Activated T-helper 9 cell treated with anti-CD3 and anti-CD28 coated beads, Interleukin-2, amount 50 U/mL, for 16 hours (primary cell): ENCODE measurements around the gene SEMA3D.

Source experiments
- DNase-seq: peaks from one replicate; pipeline ENCODE4 v3.0.0-alpha.2; 2020; ENCODE audit warnings: low read depth

The SEMA3D gene

DNA sequence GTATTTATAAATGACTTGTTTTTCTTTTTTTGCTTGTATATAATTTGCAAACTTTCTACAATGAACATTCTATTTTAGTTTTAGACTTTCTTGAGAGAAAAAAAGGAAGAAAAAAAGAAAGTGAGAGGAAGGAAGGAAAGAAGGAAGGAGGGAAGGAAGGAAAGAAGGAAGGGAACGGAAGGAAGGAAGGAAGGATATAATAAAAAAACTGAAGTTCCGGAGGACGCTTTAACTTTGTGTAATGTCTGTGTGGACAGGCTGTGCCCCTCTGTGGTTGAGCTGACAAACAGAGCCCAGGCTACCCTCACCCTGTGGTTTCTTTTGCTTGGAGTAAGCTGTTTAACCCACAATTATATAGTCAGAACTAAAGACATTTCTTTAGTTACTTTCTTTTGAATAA, 108.7 kb downstream of the SEMA3D start:
- no peak for DNase-seq

GRCh38 chr7:85075864-85076263, 111.0 kb downstream of the SEMA3D start:
- DNase-seq, result no peak

GRCh38 chr7:85074992-85075391, 111.9 kb downstream of the SEMA3D start:
- DNase-seq, result no peak

DNA sequence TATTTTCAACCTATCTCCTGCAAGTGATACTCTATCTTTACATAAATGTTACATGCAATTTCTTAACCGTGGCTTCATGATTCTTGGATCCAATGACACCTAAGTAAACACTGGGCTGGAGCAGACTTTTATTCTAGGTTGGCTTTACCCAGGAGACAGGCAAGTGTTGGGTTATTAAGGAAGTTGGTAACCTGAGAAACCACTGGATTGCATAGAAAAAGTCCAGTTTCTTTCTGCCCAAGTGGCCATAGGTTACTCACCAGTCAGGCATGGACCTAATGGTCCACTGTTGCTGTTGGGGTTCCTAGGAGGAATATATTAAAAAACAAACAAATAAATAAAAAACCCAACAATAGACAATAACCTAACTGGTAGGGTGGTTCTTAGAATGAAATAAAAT, 112.8 kb downstream of the SEMA3D start:
- DNase-seq, result no peak

- no peak for DNase-seq
Observed at GRCh38 chr7:85070967-85071628, 115.8 kb downstream of the SEMA3D start.

DNA sequence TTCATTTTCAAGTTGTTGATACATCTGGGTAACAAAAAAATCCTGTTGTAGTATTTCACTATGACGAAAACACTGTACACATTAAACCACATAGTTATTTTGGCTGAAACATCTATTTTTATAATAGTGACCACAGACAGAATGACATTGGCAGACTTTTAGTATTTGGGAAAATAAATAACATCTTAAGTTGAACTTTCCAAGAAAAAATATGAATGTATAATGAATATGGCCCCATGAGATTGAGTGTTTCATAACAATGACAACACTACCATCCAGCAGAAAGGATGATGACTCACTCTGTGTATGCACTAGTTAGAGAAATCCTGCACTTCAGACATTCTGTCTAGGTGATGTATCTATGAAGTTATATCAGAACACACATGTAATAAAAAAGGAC, 118.1 kb downstream of the SEMA3D start:
- no peak for DNase-seq

DNA sequence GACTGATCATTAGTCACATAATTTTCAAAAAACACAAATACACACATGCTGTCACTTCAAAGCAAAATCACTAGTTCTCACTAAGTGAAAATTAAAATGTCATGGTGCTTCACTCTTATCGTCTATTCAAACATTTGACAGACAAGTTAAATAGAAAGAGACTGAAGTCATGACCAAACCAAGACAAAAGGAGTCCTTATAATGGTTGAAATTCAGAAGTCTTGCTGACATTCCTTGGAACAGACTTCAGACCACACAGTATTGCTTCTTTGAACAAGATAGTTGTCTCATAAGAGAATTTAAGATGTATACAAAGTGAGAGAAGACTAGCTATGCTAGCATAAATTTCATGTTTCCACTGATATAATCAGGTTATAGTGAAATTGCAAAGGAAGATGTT, 119.5 kb downstream of the SEMA3D start:
- DNase-seq, result no peak

GRCh38 chr7:85065888-85066485, 120.9 kb downstream of the SEMA3D start:
- no peak for DNase-seq

DNA sequence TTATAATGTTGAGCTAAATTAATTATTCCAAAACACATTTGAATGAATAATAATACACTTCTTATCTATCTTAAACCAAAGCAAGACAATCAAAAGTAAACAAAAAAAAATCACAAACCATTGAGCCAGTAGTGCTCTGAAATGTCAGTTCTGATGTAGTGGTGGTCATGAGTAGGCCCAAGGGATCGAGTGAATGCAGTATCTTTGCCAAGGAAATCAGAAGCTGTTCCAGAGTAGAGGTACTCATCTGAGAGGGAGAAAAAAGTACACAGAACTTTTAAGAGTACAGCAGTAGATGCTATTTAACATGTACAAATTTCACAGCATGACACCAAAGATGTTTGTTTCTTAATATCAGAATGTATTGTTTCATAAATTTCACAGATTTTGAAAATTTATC, 121.5 kb downstream of the SEMA3D start:
- DNase-seq, result no peak

GRCh38 chr7:85062651-85063050, 124.2 kb downstream of the SEMA3D start:
- no peak for DNase-seq

DNA sequence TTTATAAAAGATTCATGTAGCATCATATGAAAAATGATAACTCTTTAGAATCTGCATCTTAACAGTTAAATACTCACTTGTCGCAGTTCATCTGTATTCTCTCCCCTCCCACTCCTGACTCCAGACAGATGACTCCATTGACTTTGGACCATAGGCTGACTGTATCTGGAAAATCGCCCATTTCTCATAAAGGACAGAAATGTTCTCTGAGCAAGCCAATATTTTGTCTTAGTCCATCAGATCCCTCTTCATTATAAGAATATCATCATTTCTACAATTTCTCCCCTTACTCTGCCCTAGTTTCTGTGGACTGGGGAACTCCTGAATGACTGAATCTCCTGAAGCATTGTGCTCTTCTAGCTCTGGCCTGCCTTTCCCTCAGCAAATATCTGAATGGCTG, 125.4 kb downstream of the SEMA3D start:
- no peak for DNase-seq

GRCh38 chr7:85060696-85061095, 126.2 kb downstream of the SEMA3D start:
- DNase-seq, result no peak

- no peak for DNase-seq
Observed at GRCh38 chr7:85055906-85056305, 130.9 kb downstream of the SEMA3D start.

GRCh38 chr7:85055196-85055595, 131.7 kb downstream of the SEMA3D start:
- DNase-seq, result no peak

DNA sequence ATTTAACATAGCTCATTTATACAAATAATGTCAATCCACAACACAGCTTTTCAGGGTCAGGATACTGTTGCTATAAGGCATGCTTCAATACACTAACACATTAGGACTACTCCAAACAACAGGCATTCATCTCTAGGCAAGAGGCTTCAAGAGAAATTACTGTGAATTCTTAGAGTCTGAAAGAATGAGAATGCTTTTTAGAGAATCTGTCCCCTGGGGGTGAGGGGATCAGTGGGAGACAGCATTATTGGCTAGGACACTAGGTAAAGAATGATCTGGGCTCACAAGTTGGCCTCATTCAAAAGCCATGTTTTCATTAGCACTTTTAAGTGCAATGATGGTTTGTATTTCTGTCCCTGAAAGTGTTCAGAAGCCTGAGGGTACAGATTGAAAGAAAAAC, 132.6 kb downstream of the SEMA3D start:
- DNase-seq, result no peak

DNA sequence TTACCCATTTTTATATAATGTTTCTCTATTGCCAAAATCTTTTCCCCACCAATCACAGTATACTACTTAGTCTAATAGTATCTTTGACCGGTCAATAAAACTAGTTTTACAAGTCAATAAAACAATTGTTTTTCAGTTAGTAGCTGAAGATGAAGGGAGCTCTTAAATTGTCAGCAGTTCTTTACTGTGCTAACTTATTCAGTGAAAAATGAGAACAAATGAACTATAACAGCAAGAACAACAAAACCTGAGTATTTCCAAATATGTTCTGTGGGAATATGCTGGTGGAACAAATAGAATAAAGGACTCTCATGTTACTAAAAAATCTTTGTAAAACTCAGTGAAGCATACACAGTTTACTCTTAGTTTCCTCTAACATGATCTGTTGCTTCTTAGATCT, 134.0 kb downstream of the SEMA3D start:
- DNase-seq, result no peak

DNA sequence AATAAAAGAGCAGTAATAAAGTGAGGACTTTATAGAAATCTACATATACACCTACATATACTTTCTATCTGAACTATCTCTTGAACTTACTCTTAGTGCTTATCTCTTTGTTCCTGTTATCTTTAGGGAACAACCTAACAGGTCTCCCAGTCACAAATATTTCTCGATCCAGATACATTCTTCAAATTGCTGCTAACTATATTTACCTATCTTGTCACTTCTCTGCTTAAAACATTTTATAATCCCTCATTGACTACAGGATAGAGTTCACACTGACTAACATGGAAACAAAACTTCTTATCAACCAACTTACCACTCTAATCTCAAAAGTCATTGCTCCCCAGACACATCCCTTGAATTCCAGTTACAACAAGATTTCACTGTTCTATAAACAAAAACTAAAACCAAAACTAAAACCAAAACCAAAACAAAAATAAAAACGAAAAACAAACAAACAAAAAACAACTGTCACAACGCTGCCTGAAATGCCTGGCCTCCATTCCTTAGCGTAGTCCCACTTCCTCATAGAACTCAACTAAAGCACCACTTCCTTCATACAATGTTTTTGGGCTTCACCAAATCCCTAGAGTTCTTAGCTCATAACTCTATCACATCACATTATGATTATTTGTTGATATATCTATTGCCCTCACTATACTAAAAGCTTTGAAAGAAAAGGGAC, 134.7 kb downstream of the SEMA3D start:
- DNase-seq, result no peak

DNA sequence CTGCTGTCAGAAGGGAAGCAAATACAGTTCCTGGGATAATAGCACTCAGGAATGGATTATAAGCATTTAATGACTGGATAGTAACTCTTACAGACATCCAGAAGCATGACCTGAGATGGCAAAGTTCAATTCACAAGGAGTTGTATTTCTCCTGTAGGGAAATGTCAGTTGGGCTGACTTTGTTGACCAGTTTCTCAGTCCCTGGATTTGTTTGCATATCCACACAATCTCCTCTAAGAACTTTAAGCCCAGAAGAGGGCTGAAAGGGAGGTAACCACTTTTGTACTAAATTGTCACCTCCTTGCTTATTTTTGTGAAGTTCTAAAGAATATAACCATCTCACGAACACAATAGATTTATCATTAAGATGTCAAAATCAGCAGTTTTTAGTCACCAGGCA, 140.3 kb downstream of the SEMA3D start:
- DNase-seq, result no peak

DNA sequence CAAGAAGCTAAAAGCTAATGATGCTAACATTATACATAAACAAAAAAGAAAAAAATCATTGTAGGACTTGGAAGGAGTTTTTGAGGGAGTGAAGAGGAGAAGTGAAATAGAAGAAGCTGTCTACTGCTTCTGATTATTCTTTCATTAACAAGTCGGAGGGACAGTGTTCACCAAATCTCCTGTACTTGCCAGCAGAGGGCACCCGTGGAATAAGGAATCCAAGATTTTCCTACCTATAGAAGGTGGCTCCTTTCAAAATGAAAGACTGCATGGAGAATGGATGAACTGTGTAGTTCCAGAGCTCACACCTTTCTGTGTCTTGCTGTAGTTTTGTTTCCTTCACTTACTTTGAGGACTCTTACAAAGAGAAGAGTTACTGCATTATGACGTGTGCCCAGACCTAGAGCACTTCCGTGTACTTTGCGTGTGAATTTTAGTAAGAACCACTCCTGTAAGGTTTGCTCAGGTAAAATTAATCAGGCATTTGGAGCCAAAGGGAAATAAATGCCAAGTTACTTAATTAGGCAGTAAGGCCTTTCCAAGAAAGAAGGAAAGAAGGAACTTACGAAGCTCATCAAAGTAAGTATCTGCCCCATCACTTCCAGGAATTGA, 145.1 kb downstream of the SEMA3D start:
- DNase-seq, result no peak

DNA sequence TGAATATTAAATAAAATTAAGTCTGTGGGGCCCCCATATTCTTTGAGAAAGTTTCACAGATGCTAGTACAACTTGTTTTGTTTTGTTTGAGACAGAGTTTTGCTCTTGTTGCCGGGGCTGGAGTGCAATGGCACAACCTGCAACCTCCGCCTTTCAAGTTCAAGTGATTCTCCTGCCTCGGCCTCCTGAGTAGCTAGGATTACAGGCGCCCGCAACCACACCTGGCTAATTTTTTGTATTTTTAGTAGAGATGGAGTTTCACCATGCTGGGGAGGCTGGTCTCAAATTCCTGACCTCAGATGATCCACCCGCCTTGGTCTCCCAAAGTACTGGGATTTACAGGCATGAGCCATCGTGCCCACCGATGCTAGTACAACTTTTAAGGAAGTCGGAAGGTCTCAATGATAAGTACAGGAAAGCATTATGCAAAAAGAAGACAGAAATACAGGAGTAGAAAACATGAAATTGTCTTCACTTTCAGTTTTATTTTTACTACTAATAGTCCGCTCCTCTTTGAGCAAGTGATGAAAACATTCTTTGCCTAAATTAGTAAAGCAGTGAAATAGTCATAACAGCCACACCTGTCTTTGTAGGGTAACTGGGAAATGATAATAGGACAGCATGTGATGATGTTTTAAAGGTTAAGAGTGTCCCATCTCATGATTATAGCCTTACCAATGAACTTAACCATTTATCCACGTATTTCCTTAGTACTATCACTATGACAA, 147.5 kb downstream of the SEMA3D start:
- no peak for DNase-seq

- no peak for DNase-seq
Observed at GRCh38 chr7:85038466-85038865, 148.4 kb downstream of the SEMA3D start.

GRCh38 chr7:85033263-85033662, 153.6 kb downstream of the SEMA3D start:
- no peak for DNase-seq

GRCh38 chr7:85031475-85031874, 155.4 kb downstream of the SEMA3D start:
- DNase-seq, result no peak
